AG09309 (cell line): ENCODE results near the gene PTPRN2.

Experiments used
- DNase-seq: peaks from one replicate; pipeline ENCODE4 v3.0.0-alpha.2; 2010; ENCODE audit warnings: low read depth
- H3K4me3 ChIP-seq: 2 replicates; pipeline ENCODE4 v1.5.1; 2011; ENCODE audit warnings: mild to moderate bottlenecking, low read depth, low read length, moderate library complexity; ENCODE audit not compliant: control insufficient read depth
- TF ChIP-seq, protein P1 (sequence below): IDR thresholded peaks from 2 replicates; pipeline ENCODE4 v1.5.1; 2011; ENCODE audit warnings: mild to moderate bottlenecking, low read depth, low read length, inconsistent platforms; ENCODE audit not compliant: insufficient read depth, control insufficient read depth; ENCODE audit errors: missing control alignments

The PTPRN2 gene

DNA sequence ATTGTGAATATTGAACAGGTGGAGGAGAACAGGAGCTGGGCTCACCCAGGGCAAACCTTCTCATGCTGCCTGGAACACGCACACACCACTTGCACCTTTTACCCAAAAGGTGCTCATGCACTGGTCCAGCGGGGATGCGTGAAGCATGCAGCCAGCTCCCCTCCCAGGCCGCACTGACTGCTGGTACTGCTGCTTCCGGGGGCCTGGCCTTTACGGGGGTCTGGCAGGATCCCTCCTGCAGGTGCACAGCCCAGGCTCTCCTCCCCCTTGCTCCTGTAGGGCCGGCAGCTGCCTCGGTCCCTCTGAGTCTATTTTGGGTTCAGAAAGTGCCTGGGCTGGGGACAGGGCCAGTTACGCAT is 1029.1 kb downstream of the PTPRN2 start:
- TF ChIP-seq, protein P1, sequence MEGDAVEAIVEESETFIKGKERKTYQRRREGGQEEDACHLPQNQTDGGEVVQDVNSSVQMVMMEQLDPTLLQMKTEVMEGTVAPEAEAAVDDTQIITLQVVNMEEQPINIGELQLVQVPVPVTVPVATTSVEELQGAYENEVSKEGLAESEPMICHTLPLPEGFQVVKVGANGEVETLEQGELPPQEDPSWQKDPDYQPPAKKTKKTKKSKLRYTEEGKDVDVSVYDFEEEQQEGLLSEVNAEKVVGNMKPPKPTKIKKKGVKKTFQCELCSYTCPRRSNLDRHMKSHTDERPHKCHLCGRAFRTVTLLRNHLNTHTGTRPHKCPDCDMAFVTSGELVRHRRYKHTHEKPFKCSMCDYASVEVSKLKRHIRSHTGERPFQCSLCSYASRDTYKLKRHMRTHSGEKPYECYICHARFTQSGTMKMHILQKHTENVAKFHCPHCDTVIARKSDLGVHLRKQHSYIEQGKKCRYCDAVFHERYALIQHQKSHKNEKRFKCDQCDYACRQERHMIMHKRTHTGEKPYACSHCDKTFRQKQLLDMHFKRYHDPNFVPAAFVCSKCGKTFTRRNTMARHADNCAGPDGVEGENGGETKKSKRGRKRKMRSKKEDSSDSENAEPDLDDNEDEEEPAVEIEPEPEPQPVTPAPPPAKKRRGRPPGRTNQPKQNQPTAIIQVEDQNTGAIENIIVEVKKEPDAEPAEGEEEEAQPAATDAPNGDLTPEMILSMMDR: no peak
- H3K4me3 ChIP-seq: no peak overlapping the region
- no peak for DNase-seq

DNA sequence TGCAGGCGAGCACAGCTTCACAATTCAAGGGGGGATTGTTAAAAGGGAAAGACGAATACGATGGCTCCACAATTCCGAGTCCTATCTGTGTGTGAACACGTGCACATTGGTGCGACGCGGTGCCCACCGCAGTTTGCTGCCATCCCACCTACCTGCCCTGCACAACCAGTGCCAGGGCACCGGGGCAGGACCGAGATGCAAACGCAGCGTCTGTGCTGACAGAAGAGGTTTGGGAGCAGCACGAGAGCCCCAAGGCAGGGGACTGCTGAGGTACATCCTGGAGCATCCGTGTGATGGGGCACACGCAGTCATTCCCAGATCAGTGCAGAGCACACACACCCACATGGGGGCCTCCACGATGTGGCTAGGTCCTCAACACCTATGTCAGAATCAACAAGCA is 1029.6 kb downstream of the PTPRN2 start:
- TF ChIP-seq, protein P1: no peak
- DNase-seq: no peak
- no peak overlapping the region for H3K4me3 ChIP-seq

DNA sequence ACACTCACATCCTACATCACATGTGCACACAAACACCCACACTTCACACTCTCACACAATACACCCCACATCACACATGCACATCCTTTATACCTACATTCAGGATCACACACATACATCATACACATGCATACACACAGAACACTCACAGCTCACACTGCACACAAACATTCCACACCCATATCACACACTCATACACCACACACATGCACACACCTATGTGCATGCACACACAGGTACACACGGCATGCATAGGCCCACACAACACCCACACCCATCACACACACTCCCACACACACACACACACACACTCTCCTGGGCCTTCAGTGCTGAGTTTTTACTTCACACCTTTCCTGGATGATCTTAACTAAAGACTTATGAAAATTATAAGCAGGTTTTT is 1030.4 kb downstream of the PTPRN2 start:
- DNase-seq: no peak
- no peak overlapping the region for H3K4me3 ChIP-seq
- TF ChIP-seq, protein P1: no peak

DNA sequence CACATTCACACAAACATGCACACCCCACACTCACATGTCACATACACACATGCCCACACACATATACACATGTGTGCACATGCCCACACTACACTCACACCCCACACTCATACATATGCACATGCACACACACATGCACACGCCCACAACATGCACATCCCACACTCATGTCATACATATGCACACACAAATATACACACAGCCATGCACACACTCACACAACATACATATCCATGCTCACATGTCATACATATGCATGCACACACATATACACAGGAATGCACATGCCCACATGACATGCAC is 1031.0 kb downstream of the PTPRN2 start:
- no peak for DNase-seq
- no peak overlapping the region for H3K4me3 ChIP-seq
- TF ChIP-seq, protein P1: no peak

DNA sequence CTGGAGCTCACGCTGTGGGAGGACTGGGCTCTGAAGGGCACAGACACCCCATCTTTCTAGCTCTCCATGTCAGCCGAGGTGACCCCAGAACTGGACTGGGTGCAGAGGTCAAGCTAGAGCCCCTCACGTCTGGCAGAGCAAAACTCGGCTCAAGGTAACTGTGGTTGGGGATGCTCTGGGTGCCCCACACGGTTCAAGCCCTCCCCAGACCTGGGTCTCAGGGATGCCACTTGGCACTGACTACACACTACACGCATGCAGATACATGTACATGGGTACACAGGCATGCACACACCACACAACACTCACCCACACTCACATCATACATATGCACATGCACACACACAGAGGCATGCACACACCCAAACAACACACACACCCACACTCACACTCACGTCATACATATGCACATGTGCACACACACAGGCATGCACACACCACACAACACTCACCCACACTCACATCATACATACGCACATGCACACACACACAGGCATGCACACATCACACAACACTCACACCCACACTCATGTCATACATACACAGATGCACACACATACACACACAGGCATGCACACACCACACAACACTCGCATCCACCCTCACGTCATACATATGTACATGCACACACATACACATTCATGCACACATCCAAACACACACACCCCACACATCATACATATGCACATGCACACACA is 1031.5 kb downstream of the PTPRN2 start:
- no peak overlapping the region for H3K4me3 ChIP-seq
- TF ChIP-seq, protein P1: no peak
- no peak for DNase-seq

DNA sequence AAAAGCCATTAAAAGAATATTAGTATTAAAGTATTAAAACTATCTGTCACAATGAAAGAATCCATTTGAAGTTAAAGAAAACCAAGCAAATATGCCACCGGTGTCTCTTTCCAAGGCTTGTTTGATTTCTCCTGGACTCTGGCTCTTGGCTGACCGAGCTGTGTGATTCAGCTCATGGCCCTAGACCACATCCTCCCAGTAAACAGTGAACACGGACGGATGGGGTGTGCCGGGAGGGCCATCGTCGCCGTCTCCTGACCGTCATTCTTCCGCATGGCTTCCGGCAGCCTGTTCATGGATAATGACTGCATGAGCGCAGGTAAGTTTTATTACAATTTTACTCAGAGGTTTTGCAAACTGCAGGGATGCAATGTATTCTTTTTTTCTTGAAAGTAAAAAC is 1032.3 kb downstream of the PTPRN2 start:
- TF ChIP-seq, protein P1: no peak
- no peak overlapping the region for H3K4me3 ChIP-seq
- no peak for DNase-seq

DNA sequence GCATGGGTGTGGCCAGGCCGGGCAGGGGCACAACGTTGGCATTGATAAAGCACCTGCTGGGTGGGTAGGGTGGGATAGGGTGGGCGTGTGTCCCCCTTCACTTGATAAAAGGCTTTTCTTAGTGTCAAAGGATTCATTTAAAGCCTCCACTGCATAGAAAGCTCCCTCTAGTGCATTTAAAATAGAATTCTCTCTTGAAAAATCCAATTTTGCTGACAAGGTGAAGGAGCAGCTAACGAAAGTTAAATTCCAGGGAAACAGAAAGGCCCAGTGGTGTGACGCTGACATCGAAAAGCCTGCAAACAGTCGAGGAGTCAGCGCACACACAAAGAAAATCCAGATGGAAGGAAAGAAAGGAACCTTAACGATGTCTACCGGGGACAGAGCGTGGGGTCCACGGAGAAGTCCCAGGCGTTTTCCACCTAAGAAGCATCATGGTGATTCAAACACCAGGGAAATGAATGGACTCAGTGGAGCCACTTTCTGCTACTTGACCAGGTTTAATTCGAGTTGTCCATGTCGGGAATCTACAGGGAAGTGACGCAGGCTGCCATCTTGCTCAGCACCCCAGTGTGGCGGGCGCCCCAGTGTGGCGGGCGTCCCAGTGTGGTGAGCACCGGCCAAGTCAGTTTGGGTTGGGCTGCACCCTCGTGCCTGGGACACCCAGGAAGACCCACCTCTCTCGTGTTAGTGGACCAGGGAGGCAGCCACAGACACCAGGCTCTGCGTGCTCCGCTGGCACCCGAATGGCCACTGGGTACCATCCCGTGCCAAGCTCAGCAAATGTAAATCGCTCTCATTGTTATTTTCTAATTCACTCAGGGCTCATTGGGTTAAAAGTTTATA is 1033.0 kb downstream of the PTPRN2 start:
- no peak for DNase-seq
- TF ChIP-seq, protein P1: no peak
- no peak overlapping the region for H3K4me3 ChIP-seq
